Lung (tissue), 12 donors: ENCODE data around the gene PARP14. TPM values are rescaled to one million over a fixed set of nuclear protein-coding genes. Genes with fewer than 3 reads are reported as not detected.

Experiments
- ATAC-seq: fragments of 200-7000 bp; cut with Tn5 transposase; one replicate; pipeline ENCODE4 v1.9.1; 2020; ENCODE audit warnings: moderate number of reproducible peaks; ENCODE audit not compliant: insufficient read depth, low FRiP score
- DNase-seq, 3 donors: peaks; one replicate each; pipeline ENCODE4 v3.0.0-alpha.2; 2013 to 2017
- H3K27ac ChIP-seq, 2 donors: one replicate each; pipeline ENCODE4 v1.5.1; 2013; ENCODE audit warnings: mild to moderate bottlenecking in 2 of 2, moderate library complexity in 2 of 2, control low read depth in 1 of 2, inconsistent platforms in 1 of 2, low read depth in 1 of 2, low read length in 1 of 2
- H3K27me3 ChIP-seq, 3 donors: one replicate each; pipeline ENCODE4 v1.5.1; 2013; ENCODE audit warnings: low read length in 2 of 3; ENCODE audit not compliant: control insufficient read depth in 3 of 3, insufficient read depth in 3 of 3
- H3K36me3 ChIP-seq, 4 donors: one replicate each; pipeline ENCODE4 v1.5.1; 2013; ENCODE audit warnings: low read length in 4 of 4, mild to moderate bottlenecking in 1 of 4, moderate library complexity in 1 of 4; ENCODE audit not compliant: control insufficient read depth in 4 of 4, insufficient read depth in 4 of 4
- H3K4me1 ChIP-seq, 5 donors: one replicate each; pipeline ENCODE4 v1.5.1; 2013; ENCODE audit warnings: low read length in 5 of 5, mild to moderate bottlenecking in 2 of 5, moderate library complexity in 1 of 5; ENCODE audit not compliant: control insufficient read depth in 5 of 5, insufficient read depth in 5 of 5
- H3K4me3 ChIP-seq: one replicate; pipeline ENCODE4 v1.5.1; 2013; ENCODE audit warnings: mild to moderate bottlenecking, control low read depth, moderate library complexity
- H3K9ac ChIP-seq, 2 donors: one replicate each; pipeline ENCODE4 v1.5.1; 2013; ENCODE audit warnings: low read length in 2 of 2, control low read depth in 1 of 2; ENCODE audit not compliant: insufficient read depth in 1 of 2
- H3K9me3 ChIP-seq, 4 donors: one replicate each; pipeline ENCODE4 v1.5.1; 2013; ENCODE audit warnings: low read length in 3 of 4, mild to moderate bottlenecking in 1 of 4, moderate library complexity in 1 of 4; ENCODE audit not compliant: control insufficient read depth in 4 of 4, insufficient read depth in 3 of 4
- CTCF ChIP-seq: IDR thresholded peaks from 2 replicates; pipeline ENCODE4 v1.5.1; 2012; ENCODE audit warnings: mild to moderate bottlenecking; ENCODE audit errors: control extremely low read depth, extremely low read depth
- WGBS, 2 donors: extraction: QIAGEN DNeasy Blood & Tissue Kit; methylation state at CpG; one replicate each; pipeline ENCODE4 v1.1.7; 2013; 5-methylcytosine and 5-hydroxymethylcytosine counted together
- polyA plus RNA-seq, 2 donors: library from polyadenylated mRNA; stranded (reverse); fragments of 200-250 nt; gene quantifications; one replicate each; pipeline ENCODE4 v1.2.1, GENCODE V29; 2013
- total RNA-seq, 2 donors: library from RNA; depleted of rRNA in 1 of 2; stranded (reverse); fragments of >200 nt in 1 of 2; gene quantifications; one replicate each; pipeline ENCODE4 v1.2.1, GENCODE V29; 2014 to 2021
- donor health status: control.
- donor health status: control.
- donor health status: Bipolar disorder and iron deficiency.
- donor health status: healthy.
- donor health status: DM: yes; HTN: yes; CAD: no.

The PARP14 gene
- total and polyA plus RNA-seq, 4 donors: 25.6 to 118 (median 54.1) TPM

GRCh38 chr3:122773944-122774509, 93.4 kb downstream of the PARP14 start:
- no peaks in the 10 kb centered on the region for H3K9me3 ChIP-seq
- H3K27ac ChIP-seq: no peak overlapping the region
- no peaks in the 10 kb centered on the region for H3K27me3 ChIP-seq
- DNase-seq: no peak
- ATAC-seq: no peak
- WGBS, 2 donors: 69 to 74% methylated on average over 3 of the region's 3 CpGs
- no peak overlapping the region for H3K9ac ChIP-seq
- peaks cover 0 to 2% (median 0%) of the 10 kb centered on the region in 5 donors for H3K4me1 ChIP-seq
- no peak overlapping the region for H3K4me3 ChIP-seq
- peaks cover 0 to 5% (median 2%) of the 10 kb centered on the region in 4 donors for H3K36me3 ChIP-seq
- no peak for TF ChIP-seq CTCF

- no peak for ATAC-seq
Observed at GRCh38 chr3:122774564-122774963, 93.9 kb downstream of the PARP14 start.

GRCh38 chr3:122776675-122777468, 96.2 kb downstream of the PARP14 start:
- H3K27ac ChIP-seq: no peak overlapping the region
- H3K9me3 ChIP-seq: no peaks in the 10 kb centered on the region
- H3K9ac ChIP-seq: no peak overlapping the region
- ATAC-seq (no peak), DNase-seq (no peak)
- peaks cover 0 to 5% (median 2%) of the 10 kb centered on the region in 4 donors for H3K36me3 ChIP-seq
- H3K4me1 ChIP-seq: peaks cover 0 to 2% (median 0%) of the 10 kb centered on the region in 5 donors
- no peaks in the 10 kb centered on the region for H3K27me3 ChIP-seq
- no peak for TF ChIP-seq CTCF
- 63 to 84% methylated on average over 5 of the region's 5 CpGs for WGBS, 2 donors
- no peak overlapping the region for H3K4me3 ChIP-seq

More at GRCh38 chr3:122774564-122774963, 93.9 kb downstream of the PARP14 start:
- peaks cover 0 to 2% (median 0%) of the 10 kb centered on the region in 5 donors for H3K4me1 ChIP-seq
- no peaks in the 10 kb centered on the region for H3K27me3 ChIP-seq
- H3K4me3 ChIP-seq: no peak overlapping the region
- no peak overlapping the region for H3K27ac ChIP-seq
- no peak for DNase-seq
- H3K9ac ChIP-seq: no peak overlapping the region
- 93 to 95% methylated on average over 3 of the region's 3 CpGs for WGBS, 2 donors
- TF ChIP-seq CTCF: no peak
- peaks cover 0 to 5% (median 2%) of the 10 kb centered on the region in 4 donors for H3K36me3 ChIP-seq
- H3K9me3 ChIP-seq: no peaks in the 10 kb centered on the region
